Measurements from ENCODE around the gene CLDN25.

Gene CLDN25

DNA sequence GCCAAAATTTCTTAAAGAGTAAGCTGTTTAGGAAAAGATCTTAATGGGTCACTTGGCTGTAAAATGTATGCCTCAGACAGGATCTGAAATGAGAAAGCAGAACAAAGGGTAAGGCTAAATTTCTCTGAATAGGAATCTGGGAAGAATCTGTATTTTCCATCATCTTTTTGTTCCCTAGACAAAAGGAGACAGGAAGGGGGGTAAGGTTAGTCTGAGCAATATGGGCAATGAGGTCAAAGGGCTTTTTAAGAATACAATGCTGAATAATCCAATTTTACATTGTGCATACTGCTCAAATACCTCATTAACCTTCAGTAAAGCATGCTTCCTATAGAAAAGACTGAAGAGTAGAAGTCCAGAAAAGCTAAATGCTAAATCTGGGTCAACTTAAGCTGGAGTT, 34.6 kb downstream of the CLDN25 start:
- H3K4me1 ChIP-seq = no peaks in the 10 kb centered on the region
- H3K27me3 ChIP-seq = no peaks in the 10 kb centered on the region
- H3K36me3 ChIP-seq = peaks cover 34 to 81% (median 49%) of the 10 kb centered on the region in 3 donors
- H3K4me3 ChIP-seq = no peak overlapping the region
- TF ChIP-seq, protein P1, sequence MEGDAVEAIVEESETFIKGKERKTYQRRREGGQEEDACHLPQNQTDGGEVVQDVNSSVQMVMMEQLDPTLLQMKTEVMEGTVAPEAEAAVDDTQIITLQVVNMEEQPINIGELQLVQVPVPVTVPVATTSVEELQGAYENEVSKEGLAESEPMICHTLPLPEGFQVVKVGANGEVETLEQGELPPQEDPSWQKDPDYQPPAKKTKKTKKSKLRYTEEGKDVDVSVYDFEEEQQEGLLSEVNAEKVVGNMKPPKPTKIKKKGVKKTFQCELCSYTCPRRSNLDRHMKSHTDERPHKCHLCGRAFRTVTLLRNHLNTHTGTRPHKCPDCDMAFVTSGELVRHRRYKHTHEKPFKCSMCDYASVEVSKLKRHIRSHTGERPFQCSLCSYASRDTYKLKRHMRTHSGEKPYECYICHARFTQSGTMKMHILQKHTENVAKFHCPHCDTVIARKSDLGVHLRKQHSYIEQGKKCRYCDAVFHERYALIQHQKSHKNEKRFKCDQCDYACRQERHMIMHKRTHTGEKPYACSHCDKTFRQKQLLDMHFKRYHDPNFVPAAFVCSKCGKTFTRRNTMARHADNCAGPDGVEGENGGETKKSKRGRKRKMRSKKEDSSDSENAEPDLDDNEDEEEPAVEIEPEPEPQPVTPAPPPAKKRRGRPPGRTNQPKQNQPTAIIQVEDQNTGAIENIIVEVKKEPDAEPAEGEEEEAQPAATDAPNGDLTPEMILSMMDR (IDR thresholded peaks at IDR 0.05) = no peak
- no peak overlapping the region for H3K27ac ChIP-seq
- H3K9me3 ChIP-seq = no peaks in the 10 kb centered on the region
- intact Hi-C loops (cut with DNase I; ENCODE audit: low total_unique reads) = no loop called here
- no peak for DNase-seq

DNA sequence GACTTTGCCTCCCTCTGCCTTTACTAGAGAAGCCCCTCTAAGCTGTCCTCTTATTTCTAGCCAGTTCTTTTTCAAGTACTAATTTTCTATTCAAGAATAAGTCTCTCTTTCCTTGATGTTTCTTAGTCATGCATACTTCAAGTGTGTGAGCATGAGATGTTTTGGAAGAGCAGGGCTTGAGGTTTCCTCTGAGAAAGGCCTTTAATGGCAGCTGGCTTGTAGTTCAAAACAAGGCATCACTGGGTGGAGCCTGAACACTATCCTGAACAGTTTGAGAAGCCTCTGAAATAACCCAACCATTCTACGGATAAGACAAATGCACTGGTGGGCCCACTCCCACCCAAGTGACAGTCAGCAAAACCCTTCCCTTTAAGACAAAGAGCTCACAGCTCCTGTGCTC, 37.6 kb downstream of the CLDN25 start:
- no peak overlapping the region for H3K27ac ChIP-seq

DNA sequence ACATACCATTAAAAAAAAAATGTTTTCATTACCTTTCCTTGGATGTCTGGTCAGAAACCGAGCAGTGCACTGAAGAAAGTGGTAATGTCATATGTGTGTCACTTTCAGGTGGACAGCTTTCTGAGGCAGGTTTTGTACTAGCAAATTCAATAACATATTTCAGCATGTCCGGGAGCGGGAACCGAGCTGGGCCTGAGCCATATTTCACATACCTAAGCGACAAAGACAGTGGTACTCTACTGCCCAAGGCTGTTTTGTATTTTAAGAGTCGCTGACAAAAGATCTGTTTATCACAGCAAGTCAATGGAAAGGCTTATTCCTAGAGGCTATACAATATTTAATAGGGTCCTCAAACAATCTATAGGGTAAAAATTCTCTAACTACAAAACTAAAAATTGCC, 38.0 kb downstream of the CLDN25 start:
- H3K4me3 ChIP-seq = no peak overlapping the region
- no peaks in the 10 kb centered on the region for H3K9me3 ChIP-seq
- no peak for DNase-seq
- peaks cover 32 to 80% (median 57%) of the 10 kb centered on the region in 3 donors for H3K36me3 ChIP-seq
- H3K27ac ChIP-seq = no peak overlapping the region
- intact Hi-C loops (cut with DNase I; ENCODE audit: low total_unique reads) = no loop called here
- TF ChIP-seq, protein P1 (IDR thresholded peaks at IDR 0.05) = no peak
- H3K27me3 ChIP-seq = no peaks in the 10 kb centered on the region
- no peaks in the 10 kb centered on the region for H3K4me1 ChIP-seq

More for the DNA sequence above, 37.6 kb downstream of the CLDN25 start:
- intact Hi-C loops (cut with DNase I; ENCODE audit: low total_unique reads) = no loop called here
- no peaks in the 10 kb centered on the region for H3K4me1 ChIP-seq
- H3K36me3 ChIP-seq = peaks cover 31 to 80% (median 57%) of the 10 kb centered on the region in 3 donors
- H3K9me3 ChIP-seq = no peaks in the 10 kb centered on the region
- no peak for DNase-seq
- no peaks in the 10 kb centered on the region for H3K27me3 ChIP-seq
- no peak overlapping the region for H3K4me3 ChIP-seq
- TF ChIP-seq, protein P1 (IDR thresholded peaks at IDR 0.05) = no peak

DNA sequence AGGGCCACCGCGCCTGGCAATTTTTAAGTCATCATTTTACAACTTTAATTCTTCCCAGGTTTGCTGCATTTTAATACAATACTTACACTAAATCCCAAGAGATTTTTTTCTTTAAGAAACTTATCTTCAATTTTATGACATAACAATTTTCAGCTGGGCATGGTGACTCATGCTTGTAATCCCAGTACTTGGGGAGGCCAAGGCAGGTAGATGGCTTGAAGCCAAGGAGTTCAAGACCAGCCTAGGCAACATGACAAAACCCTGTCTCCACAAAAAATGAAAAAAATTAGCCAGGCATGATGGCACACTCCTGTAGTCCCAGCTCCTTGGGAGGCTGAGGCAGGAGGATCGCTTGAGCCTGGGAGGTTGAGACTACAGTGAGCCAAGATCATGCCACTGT, 38.8 kb downstream of the CLDN25 start:
- Histone ChIP-seq H3K27me3 (no peaks in the 10 kb centered on the region), H3K4me3 (no peak overlapping the region), H3K36me3 (peaks cover 39 to 78% (median 57%) of the 10 kb centered on the region in 3 donors), H3K4me1 (no peaks in the 10 kb centered on the region), H3K9me3 (no peaks in the 10 kb centered on the region), H3K27ac (no peak overlapping the region)
- TF ChIP-seq, protein P1 (IDR thresholded peaks at IDR 0.05) = no peak
- DNase-seq = no peak
- intact Hi-C loops (cut with DNase I; ENCODE audit: low total_unique reads) = no loop called here

DNA sequence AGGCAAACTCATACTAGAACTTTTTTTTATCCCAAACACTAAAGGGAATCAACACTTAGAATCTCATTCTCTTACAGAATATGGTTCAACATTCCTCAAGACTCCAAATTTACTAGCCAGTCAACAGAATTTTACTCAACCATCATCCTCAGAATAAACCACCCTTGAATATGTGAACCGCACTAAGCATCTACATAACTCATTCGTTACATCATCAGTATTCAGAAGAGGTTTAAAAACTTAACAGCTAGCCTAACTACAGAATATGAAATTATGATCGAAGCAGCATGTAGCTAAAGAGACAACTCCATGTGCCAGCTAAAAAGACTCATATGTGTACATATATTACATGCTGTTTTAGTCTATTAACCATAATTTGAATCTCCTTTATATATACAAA, 47.9 kb downstream of the CLDN25 start:
- no peak overlapping the region for H3K4me3 ChIP-seq
- H3K27ac ChIP-seq = no peak overlapping the region
- DNase-seq = no peak
- H3K27me3 ChIP-seq = no peaks in the 10 kb centered on the region
- intact Hi-C loops (cut with DNase I; ENCODE audit: low total_unique reads) = no loop called here
- TF ChIP-seq, protein P1 (IDR thresholded peaks at IDR 0.05) = no peak
- H3K36me3 ChIP-seq = peaks cover 36 to 75% (median 60%) of the 10 kb centered on the region in 3 donors
- no peaks in the 10 kb centered on the region for H3K4me1 ChIP-seq
- no peaks in the 10 kb centered on the region for H3K9me3 ChIP-seq

DNA sequence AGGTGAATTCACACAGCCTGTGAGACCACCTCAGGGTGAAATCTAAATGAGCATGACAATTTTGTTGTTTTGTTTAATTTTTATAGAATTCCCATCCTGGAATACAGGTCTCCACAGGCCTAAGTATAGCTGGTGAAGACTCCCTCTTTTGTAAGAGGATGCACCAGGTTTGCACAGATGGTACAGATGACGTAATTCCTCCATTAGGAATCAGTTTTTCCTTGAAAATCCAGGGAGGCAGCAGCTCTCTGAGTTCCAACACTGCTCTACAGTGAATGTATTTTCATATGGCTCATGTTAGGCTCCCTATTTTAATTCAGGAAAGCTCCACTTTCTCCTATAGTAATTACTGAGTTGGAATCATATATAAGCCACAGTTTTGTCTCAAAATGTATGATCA, 48.6 kb downstream of the CLDN25 start:
- no peak overlapping the region for H3K4me3 ChIP-seq
- no peak overlapping the region for H3K27ac ChIP-seq
- no peaks in the 10 kb centered on the region for H3K27me3 ChIP-seq
- TF ChIP-seq, protein P1 (IDR thresholded peaks at IDR 0.05) = no peak
- H3K9me3 ChIP-seq = no peaks in the 10 kb centered on the region
- no peaks in the 10 kb centered on the region for H3K4me1 ChIP-seq
- H3K36me3 ChIP-seq = peaks cover 30 to 73% (median 53%) of the 10 kb centered on the region in 3 donors
- intact Hi-C loops (cut with DNase I; ENCODE audit: low total_unique reads) = no loop called here
- no peak for DNase-seq

All from tibial artery (tissue), 4 donors.